Measurements from ENCODE around the gene CST1.

GRCh38 chr20:23752019-23752418 lies 1.3 kb upstream of the CST1 start:
- TF ChIP-seq ATF3 (IDR thresholded peaks at IDR 0.05) (no peak), RAD21 (IDR thresholded peaks at IDR 0.05) (no peak), JUND (IDR thresholded peaks at IDR 0.05) (no peak), CTCF (IDR thresholded peaks at IDR 0.05; ENCODE audit: low read depth, low read length, missing input control) (no peak), MAX (IDR thresholded peaks at IDR 0.05) (no peak)

All from liver (tissue), 3 donors.